HCT116 (cell line): ENCODE results near the gene MISP. TPM values are rescaled to one million over a fixed set of nuclear protein-coding genes. Genes with fewer than 3 reads are reported as not detected.

ENCODE experiments used
- ATAC-seq: fragments of 200-7000 bp; cut with Tn5 transposase; 2 replicates; pipeline ENCODE4 v1.9.1; 2020; ENCODE audit warnings: mild to moderate bottlenecking, moderate library complexity
- BruUV-seq: library from RNA; stranded (reverse); fragments of 400-500 nt; replicated peaks from 2 replicates; lab custom pipeline; 2021; lab: Mats Ljungman, UMichigan
- CTCF ChIA-PET: fragments of 300-600 bp; sonication (Branson Sonifier 250); formaldehyde crosslinking; loops from one replicate; lab custom pipeline; 2021; ENCODE audit warnings: antibody characterized with exemption; lab: Charles Lee
- POLR2A ChIA-PET: fragments of 300-600, 350-600 bp; sonication (Branson Sonifier 250); formaldehyde crosslinking; loops from one replicate; lab custom pipeline; 2021; ENCODE audit warnings: antibody characterized with exemption; lab: Charles Lee
- RAD21 ChIA-PET, 2 experiments: fragments of 300-600 bp; sonication (Branson Sonifier 250); formaldehyde crosslinking; loops; one replicate each; lab custom pipeline; 2023; ENCODE audit warnings: low total read pairs in 2 of 2; ENCODE audit not compliant: uncharacterized antibody in 2 of 2, unreplicated experiment in 2 of 2, low non-redundant PET in 1 of 2; lab: Charles Lee
- DNase-seq: peaks from one replicate; pipeline ENCODE4 v3.0.0-alpha.2; 2010; ENCODE audit warnings: low read depth, low spot score
- H2AFZ ChIP-seq: fragments of 200-600 bp; shearing (Covaris generic), sonication (generic); 2 replicates; pipeline ENCODE4 v1.6.1; 2017; ENCODE audit warnings: low read depth, mixed run types, mixed read lengths, antibody characterized with exemption, low read length; ENCODE audit not compliant: poor library complexity, severe bottlenecking
- H3K27ac ChIP-seq: 2 replicates; pipeline ENCODE4 v1.5.1; 2012; ENCODE audit warnings: low read depth, low read length
- H3K27me3 ChIP-seq: fragments of 200-600 bp; sonication (generic); 2 replicates; pipeline ENCODE4 v1.6.1; 2016; ENCODE audit warnings: mixed run types, low read length, mixed read lengths; ENCODE audit not compliant: insufficient read depth
- H3K36me3 ChIP-seq, 2 experiments: fragments of 200-500 bp in 1 of 2; fragments of 200-600 bp in 1 of 2; sonication (Bioruptor generic) in 1 of 2; sonication (generic) in 1 of 2; 2 replicates each; pipeline versions ENCODE4 v1.5.1 to v1.6.1; 2014 to 2016; ENCODE audit warnings: low read length in 2 of 2, inconsistent platforms in 1 of 2, mixed read lengths in 1 of 2, mixed run types in 1 of 2; ENCODE audit not compliant: insufficient read depth in 2 of 2, control insufficient read depth in 1 of 2
- H3K4me1 ChIP-seq, 2 experiments: fragments of 200-600 bp in 1 of 2; sonication (generic) in 1 of 2; 2 replicates each; pipeline versions ENCODE4 v1.5.1 to v1.6.1; 2012 to 2017; ENCODE audit warnings: low read length in 2 of 2, inconsistent platforms in 1 of 2, mild to moderate bottlenecking in 1 of 2, mixed read lengths in 1 of 2, mixed run types in 1 of 2, moderate library complexity in 1 of 2; ENCODE audit not compliant: insufficient read depth in 2 of 2, control insufficient read depth in 1 of 2
- H3K4me2 ChIP-seq: fragments of 200-600 bp; sonication (generic); 2 replicates; pipeline ENCODE4 v1.6.1; 2017; ENCODE audit warnings: mixed run types, low read length, mixed read lengths
- H3K4me3 ChIP-seq, 2 experiments: fragments of 200-600 bp in 1 of 2; sonication (generic) in 1 of 2; replicated peaks in 1 of 2; 2 replicates each; pipeline ENCODE4 v1.5.1; 2011 to 2016; ENCODE audit warnings: low read length in 2 of 2, control low read depth in 1 of 2, low read depth in 1 of 2, mild to moderate bottlenecking in 1 of 2, mixed read lengths in 1 of 2, mixed run types in 1 of 2
- H3K79me2 ChIP-seq: fragments of 200-600 bp; sonication (generic); 2 replicates; pipeline ENCODE4 v1.6.1; 2017; ENCODE audit warnings: mild to moderate bottlenecking, mixed run types, low read length, moderate library complexity, mixed read lengths; ENCODE audit not compliant: insufficient read depth
- H3K9ac ChIP-seq: fragments of 200-600 bp; sonication (generic); 2 replicates; pipeline ENCODE4 v1.6.1; 2016; ENCODE audit warnings: low read length, mixed read lengths
- H3K9me2 ChIP-seq: fragments of 200-600 bp; sonication (generic), shearing (Covaris generic); 2 replicates; pipeline ENCODE4 v1.6.1; 2017; ENCODE audit warnings: mixed run types, mild to moderate bottlenecking, moderate library complexity; ENCODE audit not compliant: insufficient read depth
- H3K9me3 ChIP-seq, 2 experiments: fragments of 200-500 bp in 1 of 2; fragments of 200-600 bp in 1 of 2; sonication (Bioruptor generic) in 1 of 2; sonication (generic) in 1 of 2; 2 replicates each; pipeline ENCODE4 v1.6.1; 2014 to 2017; ENCODE audit warnings: low read length in 2 of 2, mixed read lengths in 2 of 2, inconsistent platforms in 1 of 2, low read depth in 1 of 2, mild to moderate bottlenecking in 1 of 2, mixed run types in 1 of 2, moderate library complexity in 1 of 2; ENCODE audit not compliant: control insufficient read depth in 1 of 2, insufficient read depth in 1 of 2
- H4K20me1 ChIP-seq: fragments of 200-600 bp; sonication (generic), shearing (Covaris generic); 2 replicates; pipeline ENCODE4 v1.6.1; 2017; ENCODE audit warnings: mixed run types, mild to moderate bottlenecking, moderate library complexity; ENCODE audit not compliant: insufficient read depth
- CBX3 ChIP-seq: IDR thresholded peaks from 2 replicates; pipeline ENCODE4 v1.6.1; 2012; ENCODE audit warnings: low read depth
- CEBPB ChIP-seq: IDR thresholded peaks from 2 replicates; pipeline ENCODE4 v1.6.1; 2012; ENCODE audit warnings: low read depth
- EGR1 ChIP-seq: IDR thresholded peaks from 2 replicates; pipeline ENCODE4 v1.6.1; 2012; ENCODE audit warnings: low read depth
- EZH2phosphoT487 ChIP-seq: fragments of 200-600 bp; IDR thresholded peaks from 2 replicates; pipeline ENCODE4 v1.6.1; 2018; ENCODE audit warnings: antibody characterized with exemption, borderline replicate concordance
- FOSL1 ChIP-seq: IDR thresholded peaks from 2 replicates; pipeline ENCODE4 v1.6.1; 2012; ENCODE audit warnings: low read depth
- JUND ChIP-seq: IDR thresholded peaks from 2 replicates; pipeline ENCODE4 v1.6.1; 2012
- MAX ChIP-seq: IDR thresholded peaks from 2 replicates; pipeline ENCODE4 v1.6.1; 2012
- POLR2A ChIP-seq: IDR thresholded peaks from 2 replicates; pipeline ENCODE4 v1.7.0; 2011; ENCODE audit warnings: borderline replicate concordance; ENCODE audit not compliant: insufficient read depth, insufficient read length; ENCODE audit errors: extremely low read depth
- RAD21 ChIP-seq: IDR thresholded peaks from 2 replicates; pipeline ENCODE4 v1.6.1; 2012; ENCODE audit warnings: low read depth, mild to moderate bottlenecking
- SIN3A ChIP-seq: IDR thresholded peaks from 2 replicates; pipeline ENCODE4 v1.6.1; 2012; ENCODE audit warnings: low read depth
- SRF ChIP-seq: IDR thresholded peaks from 2 replicates; pipeline ENCODE4 v1.6.1; 2012; ENCODE audit warnings: low read depth
- ZFX ChIP-seq: fragments of 450-650 bp; IDR thresholded peaks from 2 replicates; pipeline ENCODE4 v1.6.1; 2017
- intact Hi-C: fragments of 100-400 bp; cut with micrococcal nuclease; formaldehyde crosslinking; loops from 2 replicates; pipeline ENCODE4 v1.10.0; 2022
- total RNA-seq: library from RNA; stranded (reverse); gene quantifications from one replicate; pipeline ENCODE4 v1.2.1, GENCODE V29; 2021; ENCODE audit not compliant: unreplicated experiment
- TF ChIP-seq, protein P1 (sequence below): IDR thresholded peaks from 2 replicates; pipeline ENCODE4 v1.6.1; 2012
- TF ChIP-seq, protein P2 (sequence below), 3 experiments: fragments of 200-600 bp in 1 of 3; sonication (generic) in 1 of 3; IDR thresholded peaks in 2 of 3; conservative IDR thresholded peaks in 1 of 3; 2 replicates each; pipeline ENCODE4 v1.5.1; 2012 to 2017; ENCODE audit warnings: low read depth in 2 of 3, low read length in 2 of 3, antibody characterized with exemption in 1 of 3, borderline replicate concordance in 1 of 3, control low read depth in 1 of 3, mild to moderate bottlenecking in 1 of 3, mixed read lengths in 1 of 3, mixed run types in 1 of 3, moderate library complexity in 1 of 3; ENCODE audit not compliant: insufficient read depth in 1 of 3

The MISP gene
- total RNA-seq, 1 experiment from 2014 or later, result 38.2 TPM

GRCh38 chr19:769616-770015 is 18.7 kb downstream of the MISP start:
- TF ChIP-seq JUND, result no peak
- TF ChIP-seq POLR2A, result no peak
- TF ChIP-seq SRF, result no peak
- no peak for TF ChIP-seq ZFX
- no peak for TF ChIP-seq EGR1
- no peak for TF ChIP-seq FOSL1
- TF ChIP-seq, protein P1, sequence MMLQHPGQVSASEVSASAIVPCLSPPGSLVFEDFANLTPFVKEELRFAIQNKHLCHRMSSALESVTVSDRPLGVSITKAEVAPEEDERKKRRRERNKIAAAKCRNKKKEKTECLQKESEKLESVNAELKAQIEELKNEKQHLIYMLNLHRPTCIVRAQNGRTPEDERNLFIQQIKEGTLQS, result no peak
- TF ChIP-seq CEBPB, result no peak
- TF ChIP-seq MAX, result no peak
- Histone ChIP-seq H3K4me3 (no peak overlapping the region), H3K36me3 (no peaks in the 10 kb centered on the region; a peak in 1 of 4 replicates), H3K4me2 (no peak overlapping the region), H3K27ac (no peak overlapping the region), H2AFZ (no peak overlapping the region), H3K27me3 (no peaks in the 10 kb centered on the region), H3K4me1 (peaks cover 4 to 14% of the 10 kb centered on the region in 2 experiments), H3K9me2 (no peaks in the 10 kb centered on the region), H3K79me2 (no peaks in the 10 kb centered on the region), H3K9ac (no peak overlapping the region), H4K20me1 (no peaks in the 10 kb centered on the region), H3K9me3 (no peaks in the 10 kb centered on the region)
- BruUV-seq, result no TSS peak
- POLR2A ChIA-PET, result no interaction called here
- intact Hi-C loops, result loop anchor here (1.0 to 2.0 kb wide), 4 partner anchors 91 to 213 kb away; partner anchors contain the start of gene KISS1R
- no peak for DNase-seq
- no peak for ATAC-seq
- CTCF ChIA-PET, result interaction anchor here (0.7 to 1.3 kb wide), 7 partner anchors 16 to 405 kb away, joined by 3 to 4 read pairs (median 3); partner anchors contain the start of gene C2CD4C
- RAD21 ChIA-PET, result interaction anchor here (0.6 to 0.7 kb wide), 2 partner anchors 74 to 148 kb away, joined by 3 read pairs; no protein-coding TSS in a partner anchor

DNA sequence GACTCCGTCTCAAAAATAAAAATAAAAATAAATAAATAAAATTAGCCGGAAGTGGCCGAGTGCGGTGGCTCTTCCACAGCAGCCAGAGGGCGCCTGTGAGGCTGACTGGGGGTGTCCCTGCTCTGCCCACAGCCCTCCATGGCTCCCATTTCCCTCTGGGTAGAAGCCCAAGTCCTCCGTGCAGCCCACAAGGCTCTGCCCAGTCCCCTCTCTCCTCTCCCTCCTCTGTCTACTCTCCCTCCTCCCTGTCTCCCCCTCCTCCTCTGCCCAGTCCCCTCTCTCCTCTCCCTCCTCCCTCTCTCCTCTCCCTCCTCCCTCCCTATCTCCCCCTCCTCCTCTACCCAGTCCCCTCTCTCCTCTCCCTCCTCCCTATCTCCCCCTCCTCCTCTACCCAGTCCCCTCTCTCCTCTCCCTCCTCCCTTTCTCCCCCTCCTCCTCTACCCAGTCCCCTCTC is 20.4 kb downstream of the MISP start:
- DNase-seq (peak; percentile 55), ATAC-seq (peak; percentile 75)
- Histone ChIP-seq H3K36me3 (no peaks in the 10 kb centered on the region), H3K9ac (no peak overlapping the region), H3K79me2 (no peaks in the 10 kb centered on the region), H3K9me2 (no peaks in the 10 kb centered on the region), H3K9me3 (no peaks in the 10 kb centered on the region), H3K4me1 (peaks cover 4 to 14% of the 10 kb centered on the region in 2 experiments), H3K27me3 (no peaks in the 10 kb centered on the region), H4K20me1 (no peaks in the 10 kb centered on the region), H3K4me2 (no peak overlapping the region), H2AFZ (no peak overlapping the region), H3K4me3 (no peak overlapping the region), H3K27ac (no peak overlapping the region)
- ChIA-PET RAD21 (interaction anchor here in 1 of 2 experiments (0.7 kb wide), 1 partner anchor 122 kb away, joined by 4 read pairs; no protein-coding TSS in a partner anchor), CTCF (interaction anchor here (0.8 to 1.5 kb wide), 7 partner anchors 19 to 213 kb away, joined by 3 to 10 read pairs (median 4); partner anchors contain the start of genes CFD and WDR18), POLR2A (interaction anchor here (1.5 kb wide), 1 partner anchor 26 kb away, joined by 5 read pairs; the partner anchor contains the start of gene PTBP1)
- TF ChIP-seq CBX3 (peak; percentile 58; the same call in 1 of the 2 replicates), EZH2phosphoT487 (no peak), SIN3A (no peak), RAD21 (peak; percentile 55)
- TF ChIP-seq, protein P2, sequence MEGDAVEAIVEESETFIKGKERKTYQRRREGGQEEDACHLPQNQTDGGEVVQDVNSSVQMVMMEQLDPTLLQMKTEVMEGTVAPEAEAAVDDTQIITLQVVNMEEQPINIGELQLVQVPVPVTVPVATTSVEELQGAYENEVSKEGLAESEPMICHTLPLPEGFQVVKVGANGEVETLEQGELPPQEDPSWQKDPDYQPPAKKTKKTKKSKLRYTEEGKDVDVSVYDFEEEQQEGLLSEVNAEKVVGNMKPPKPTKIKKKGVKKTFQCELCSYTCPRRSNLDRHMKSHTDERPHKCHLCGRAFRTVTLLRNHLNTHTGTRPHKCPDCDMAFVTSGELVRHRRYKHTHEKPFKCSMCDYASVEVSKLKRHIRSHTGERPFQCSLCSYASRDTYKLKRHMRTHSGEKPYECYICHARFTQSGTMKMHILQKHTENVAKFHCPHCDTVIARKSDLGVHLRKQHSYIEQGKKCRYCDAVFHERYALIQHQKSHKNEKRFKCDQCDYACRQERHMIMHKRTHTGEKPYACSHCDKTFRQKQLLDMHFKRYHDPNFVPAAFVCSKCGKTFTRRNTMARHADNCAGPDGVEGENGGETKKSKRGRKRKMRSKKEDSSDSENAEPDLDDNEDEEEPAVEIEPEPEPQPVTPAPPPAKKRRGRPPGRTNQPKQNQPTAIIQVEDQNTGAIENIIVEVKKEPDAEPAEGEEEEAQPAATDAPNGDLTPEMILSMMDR (IDR thresholded peaks at IDR 0.05 in 2 of 3, conservative IDR thresholded peaks at IDR 0.05 in 1 of 3; ENCODE audit: borderline replicate concordance in 1 of 3, insufficient read depth in 1 of 3, low read depth in 2 of 3, low read length in 2 of 3), result peak; percentile 44 to 77 (median 62); a peak in 5 of 6 replicates
- BruUV-seq, result no TSS peak
- intact Hi-C loops, result loop anchor here (2.0 kb wide), 2 partner anchors 89 to 211 kb away; no protein-coding TSS in a partner anchor
